ENCODE data around the gene IRF1.
"Not testable (repeated sequence)": the region's sequence is repeated elsewhere in the genome, so short reads cannot be mapped to it uniquely, and the experiment has no call there.

IRF1 gene

GRCh38 chr5:132459983-132460838 lies 30.4 kb downstream of the IRF1 start:
- no peak for DNase-seq

DNA sequence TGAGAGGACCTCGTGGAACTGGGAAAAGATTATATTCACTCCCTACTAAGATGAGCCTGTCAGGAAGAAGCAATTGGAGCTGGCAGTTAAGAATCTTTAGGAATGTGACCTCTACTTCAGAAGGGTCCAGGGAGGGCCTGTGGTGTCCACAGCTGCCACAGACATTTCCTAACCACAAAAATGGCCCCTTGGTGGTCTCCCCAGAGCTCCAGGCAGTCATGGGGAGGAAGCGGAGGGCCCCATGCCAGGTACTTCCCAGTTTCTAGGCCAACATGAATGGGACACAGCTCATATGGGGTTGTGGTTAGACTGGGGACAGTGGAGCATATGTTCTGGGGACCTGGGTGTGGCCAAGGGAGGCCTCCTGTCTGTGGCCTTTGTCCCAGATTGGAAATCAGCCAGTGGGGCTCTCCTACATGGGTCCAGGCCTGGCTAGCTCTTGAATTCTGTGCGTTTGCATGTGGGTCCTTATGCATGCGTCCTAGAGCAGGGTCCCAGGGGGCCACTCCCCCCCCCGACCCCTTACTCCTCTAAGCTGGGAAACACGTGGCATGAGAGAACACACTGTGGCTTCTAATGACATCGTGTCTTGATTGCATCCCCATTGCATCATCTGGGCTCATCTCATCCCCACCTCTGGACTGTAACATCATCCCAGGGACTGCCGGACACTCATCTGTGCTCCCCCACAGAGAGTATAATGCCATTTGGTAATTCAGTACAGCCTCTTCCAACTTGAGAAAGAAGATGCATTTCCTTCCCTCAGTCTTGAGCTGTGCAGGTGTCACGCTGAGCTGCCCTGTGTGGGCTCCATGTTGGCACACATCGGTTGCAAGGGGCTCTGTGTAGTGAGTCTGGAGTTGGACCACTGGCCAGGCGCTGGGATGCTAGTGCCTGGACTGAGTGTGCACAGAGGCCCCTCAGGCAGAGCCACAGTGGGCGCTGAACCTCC lies 31.3 kb downstream of the IRF1 start:
- no peak for DNase-seq

DNA sequence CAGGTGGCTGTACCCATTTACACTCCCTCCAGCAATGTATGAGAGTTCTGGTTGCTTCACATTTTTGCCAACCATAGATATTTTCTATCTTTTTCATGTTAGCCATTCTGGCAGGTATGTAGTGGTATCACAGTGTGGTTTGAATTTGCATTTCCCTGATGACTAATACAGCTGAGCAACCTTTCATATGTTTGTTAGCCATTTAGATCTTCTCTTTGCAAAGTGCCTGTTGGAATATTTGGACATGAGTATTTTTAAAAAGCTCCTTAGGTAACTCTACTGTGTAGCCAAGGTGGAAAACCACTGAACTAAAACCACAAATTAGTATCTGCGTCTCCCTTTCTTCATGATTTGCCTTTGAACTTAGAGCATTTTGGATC lies 31.9 kb downstream of the IRF1 start:
- DNase-seq = no peak

DNA sequence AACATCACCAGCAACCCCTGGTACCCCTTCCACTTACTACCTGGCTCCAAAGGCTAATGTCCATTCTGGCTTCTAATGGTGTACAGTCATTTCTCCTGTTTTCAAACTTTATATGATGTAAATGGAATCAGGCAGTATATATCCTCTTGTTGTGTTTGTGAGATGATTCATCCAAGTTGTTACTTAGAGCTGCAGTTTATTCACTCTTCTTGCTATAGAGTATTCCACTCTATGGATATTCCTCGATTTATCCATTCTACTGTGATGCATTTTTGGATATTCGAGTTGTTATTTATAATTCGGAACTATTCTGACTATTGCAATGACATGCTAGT lies 32.4 kb downstream of the IRF1 start:
- DNase-seq = no peak

GRCh38 chr5:132457371-132458225 lies 33.0 kb downstream of the IRF1 start:
- no peak for DNase-seq

GRCh38 chr5:132456987-132457361 lies 33.6 kb downstream of the IRF1 start:
- no peak for DNase-seq

- no peak for DNase-seq
These were observed 34.1 kb downstream of the IRF1 start for GRCh38 chr5:132456296-132456986.

GRCh38 chr5:132455614-132456115 lies 34.9 kb downstream of the IRF1 start:
- DNase-seq = no peak

- DNase-seq = no peak
These were observed 36.2 kb downstream of the IRF1 start for GRCh38 chr5:132454361-132454760.

DNA sequence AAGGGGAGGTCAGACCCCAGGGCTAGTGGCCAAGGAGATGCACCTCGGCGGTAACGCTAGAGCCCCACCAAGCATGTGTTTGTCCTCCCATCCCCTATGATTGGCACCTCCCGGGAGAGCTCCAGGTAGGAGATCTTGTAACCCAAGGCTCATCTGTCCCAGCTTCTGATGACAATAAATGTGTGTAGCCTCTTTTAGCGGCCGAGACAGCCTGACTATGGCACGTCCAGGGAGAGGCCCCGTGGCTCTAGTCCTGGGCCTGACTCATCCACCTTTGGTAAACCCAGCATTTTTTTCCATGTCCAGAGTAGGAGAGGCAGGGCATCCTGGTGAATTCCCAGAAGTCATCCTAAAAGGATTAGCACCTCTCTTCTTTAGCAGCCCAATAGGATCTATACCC lies 39.2 kb downstream of the IRF1 start:
- DNase-seq = no peak

DNA sequence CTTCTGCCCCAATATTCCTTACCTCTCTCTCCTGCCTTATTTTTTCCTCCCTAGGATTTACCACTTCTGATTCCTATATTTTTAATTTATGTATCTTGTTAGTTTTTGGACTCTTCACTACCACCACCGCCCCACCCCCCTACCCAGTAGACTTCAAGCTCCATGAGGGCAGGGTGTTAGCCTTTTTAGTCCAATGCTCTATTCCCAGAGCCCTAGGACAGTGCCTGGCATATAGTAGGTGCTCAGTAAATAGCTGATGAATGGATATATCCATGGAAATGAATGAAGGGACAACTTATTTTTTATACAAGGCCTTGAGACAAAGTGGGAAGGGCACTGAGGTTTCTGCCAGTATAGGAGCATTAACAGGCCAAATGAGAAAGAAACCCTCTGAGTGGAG lies 41.5 kb downstream of the IRF1 start:
- DNase-seq = no peak

DNA sequence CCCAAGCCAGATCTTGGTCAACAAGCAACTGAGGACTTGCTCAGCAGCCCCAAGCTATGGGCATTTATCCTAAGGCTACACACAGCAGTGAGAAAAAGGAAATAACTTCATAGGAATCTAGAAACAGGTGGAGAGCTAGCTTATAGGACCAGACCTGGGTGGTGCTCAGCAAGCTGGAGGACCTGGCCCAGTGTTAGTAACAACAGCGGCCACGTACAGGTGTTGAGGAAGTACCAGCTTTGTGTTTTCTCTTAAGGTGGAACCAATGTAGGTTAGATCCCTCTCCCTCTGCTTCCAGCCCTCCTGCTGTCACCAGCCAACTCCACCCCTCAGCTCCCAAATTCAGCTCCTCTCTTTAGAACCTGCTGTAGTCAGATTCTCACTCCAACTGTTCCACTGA lies 43.4 kb downstream of the IRF1 start:
- no peak for DNase-seq

- DNase-seq = no peak
These were observed 44.0 kb downstream of the IRF1 start for GRCh38 chr5:132446621-132447020.

GRCh38 chr5:132445930-132446329 lies 44.6 kb downstream of the IRF1 start:
- no peak for DNase-seq

GRCh38 chr5:132445640-132445923 lies 45.0 kb downstream of the IRF1 start:
- DNase-seq = no peak

GRCh38 chr5:132444841-132445639 lies 45.5 kb downstream of the IRF1 start:
- no peak for DNase-seq

DNA sequence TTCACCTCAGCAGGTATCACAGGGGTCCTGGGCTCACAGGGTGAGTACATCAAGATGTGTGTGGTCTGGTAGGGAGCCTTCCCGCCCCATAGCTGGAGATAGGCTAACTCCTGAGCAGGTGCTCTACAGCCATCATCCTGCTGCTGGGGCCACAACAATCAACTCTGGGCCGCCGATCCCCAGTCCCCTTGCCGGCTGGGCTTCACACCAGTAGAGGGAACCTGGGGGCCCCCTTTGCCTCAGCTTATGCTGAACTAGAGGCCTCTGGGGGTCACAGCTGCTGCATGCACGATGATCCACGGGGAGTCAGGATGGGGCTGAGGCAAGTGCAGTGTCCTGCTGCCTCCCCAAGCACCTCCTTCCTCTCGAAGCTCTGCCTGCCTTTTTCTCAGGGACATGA lies 46.5 kb downstream of the IRF1 start:
- no peak for DNase-seq

GRCh38 chr5:132439521-132440089 lies 51.0 kb downstream of the IRF1 start:
- DNase-seq = no peak

DNA sequence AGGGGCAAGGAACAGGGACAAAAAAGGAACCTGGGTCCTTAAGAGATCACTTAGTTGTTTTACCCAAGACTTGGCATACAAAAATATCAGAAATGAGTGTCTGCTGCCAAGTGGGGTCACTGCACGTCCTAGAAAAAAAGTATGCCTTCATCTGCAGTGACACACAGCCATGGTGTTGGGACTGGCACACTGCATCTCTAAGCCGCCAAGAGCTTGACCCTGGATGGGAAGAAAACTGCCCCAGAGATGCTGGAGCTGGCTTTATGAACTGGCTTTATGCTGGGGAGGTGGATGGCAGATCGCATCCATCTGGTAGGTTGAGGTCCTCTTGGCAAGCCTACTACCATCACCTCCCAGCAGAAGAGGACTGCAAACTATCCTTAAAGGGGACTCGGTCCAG lies 51.7 kb downstream of the IRF1 start:
- no peak for DNase-seq

DNA sequence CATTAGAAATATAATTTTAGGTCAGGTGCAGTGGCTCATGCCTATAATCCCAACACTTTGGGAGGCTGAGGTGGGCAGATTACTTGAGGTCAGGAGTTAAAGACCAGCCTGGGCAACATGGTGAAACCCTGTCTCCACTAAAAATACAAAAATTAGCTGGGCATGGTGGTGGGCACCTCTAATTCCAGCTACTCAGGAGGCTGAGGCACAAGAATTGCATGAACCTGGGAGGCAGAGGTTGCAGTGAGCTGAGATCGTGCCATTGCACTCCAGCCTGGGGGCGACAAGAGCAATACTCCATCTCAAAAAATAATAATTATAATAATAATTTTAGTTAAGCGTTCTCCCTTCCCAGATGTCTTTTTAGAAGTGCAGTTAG lies 52.3 kb downstream of the IRF1 start:
- DNase-seq = not testable (repeated sequence)

DNA sequence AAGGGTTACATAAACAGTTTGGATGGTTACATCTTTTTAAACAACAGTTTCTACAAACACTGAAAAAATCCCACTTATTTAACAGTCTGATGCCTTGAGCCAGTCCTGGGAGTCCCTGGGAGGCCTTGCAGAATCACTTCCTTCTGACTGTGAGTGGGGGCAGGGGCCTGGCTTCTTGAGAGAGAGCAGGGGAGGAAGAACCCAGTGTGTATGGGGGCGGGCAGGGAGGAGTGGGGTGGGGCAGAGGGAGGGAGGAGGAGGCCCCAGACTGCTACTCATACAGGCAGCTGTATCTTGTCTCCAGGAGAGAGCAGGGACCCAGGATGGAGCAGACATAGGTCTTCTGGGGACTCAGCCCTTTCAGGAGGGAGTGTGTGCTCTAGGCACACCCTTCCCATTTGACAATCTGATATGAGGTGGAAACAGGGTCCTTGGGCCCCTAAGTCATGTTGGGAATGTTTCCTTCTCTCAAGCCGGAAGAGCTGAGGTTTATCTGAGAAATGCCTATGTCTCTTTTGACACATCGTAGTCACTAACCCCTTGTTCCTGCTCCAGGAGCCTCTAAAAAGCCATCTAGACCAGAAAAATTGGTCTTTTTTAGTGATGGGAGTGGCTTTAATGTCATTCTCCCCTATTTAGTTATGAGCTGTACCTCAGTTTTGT lies 52.8 kb downstream of the IRF1 start:
- DNase-seq = no peak

Data from retina (tissue), 1 donor.